Pancreas (tissue), 10 donors: ENCODE data around the gene CNBD2. TPM values are rescaled to one million over a fixed set of nuclear protein-coding genes. Genes with fewer than 3 reads are reported as not detected.
A peak's percentile ranks its signal among the peaks of the same experiment; 100 is the strongest.
"Not testable (repeated sequence)": the region's sequence is repeated elsewhere in the genome, so short reads cannot be mapped to it uniquely, and the experiment has no call there.

Source experiments
- ATAC-seq, 4 donors: fragments of 200-7000 bp; cut with Tn5 transposase; one replicate each; pipeline versions ENCODE4 v1.8.0 to v1.9.1; 2020; ENCODE audit warnings: mild to moderate bottlenecking in 4 of 4, moderate library complexity in 4 of 4
- DNase-seq, 6 donors: peaks; one replicate each; pipeline ENCODE4 v3.0.0-alpha.2; 2020
- FAIRE-seq: peaks from 2 replicates; lab custom pipeline; 2012; peaks lifted over from hg19 to GRCh38; lab: Jason Lieb, UNC
- H3K27ac ChIP-seq, 4 donors: fragments of 200-600 bp; sonication (generic); 1 replicate in 3 of 4; 2 replicates in 1 of 4; pipeline versions ENCODE4 v1.5.0 to v1.8.0; 2020
- H3K27me3 ChIP-seq, 4 donors: fragments of 200-600 bp; one replicate each; pipeline ENCODE4 v1.8.0; 2021
- H3K36me3 ChIP-seq, 3 donors: fragments of 200-600 bp; sonication (generic) in 1 of 3; one replicate each; pipeline versions ENCODE4 v1.5.0 to v1.8.0; 2020 to 2021
- H3K4me1 ChIP-seq, 3 donors: fragments of 200-600 bp; one replicate each; pipeline ENCODE4 v1.8.0; 2021
- H3K4me3 ChIP-seq, 4 donors: fragments of 200-600 bp; sonication (generic) in 2 of 4; one replicate each; pipeline versions ENCODE4 v1.5.0 to v1.8.0; 2020 to 2021
- H3K9me3 ChIP-seq, 4 donors: fragments of 200-600 bp; one replicate each; pipeline ENCODE4 v1.8.0; 2021
- WGBS, 2 donors: extraction: QIAGEN DNeasy Blood & Tissue Kit; methylation state at CpG; one replicate each; pipeline ENCODE4 v1.1.7; 2013; 5-methylcytosine and 5-hydroxymethylcytosine counted together
- intact Hi-C, 3 donors: fragments of 100-400 bp; cut with DNase I; formaldehyde crosslinking; loops; one replicate each; pipeline versions ENCODE4 v1.11.1 to v1.14.2; 2022
- polyA plus RNA-seq, 2 donors: library from polyadenylated mRNA; stranded (reverse); fragments of 200-250 nt; gene quantifications; one replicate each; pipeline ENCODE4 v1.2.3, GENCODE V29; 2013
- total RNA-seq, 6 donors: library from RNA; stranded (reverse); fragmentation: NEBNext Ultra II Directional in 4 of 6; extraction: Animal tissue kit (Norgen Biotek cat#: 25700) in 4 of 6; gene quantifications; one replicate each; pipeline versions ENCODE4 v1.2.1 to v1.2.4, GENCODE V29; 2021 to 2023
- TF ChIP-seq, protein P1 (sequence below), 4 donors: fragments of 200-600 bp; sonication (generic) in 3 of 4; IDR thresholded peaks; one replicate each; pipeline versions ENCODE4 v1.5.0 to v1.8.0; 2021; ENCODE audit warnings: antibody characterized with exemption in 4 of 4
- donor health status: healthy with polysubstance abuse.
- donor health status: DM: no; HTN: no; CAD: no; lungs with moderate emphysema.
- donor health status: DM: no; HTN: no; CAD: no.
- donor health status: control.
- donor health status: control.
- donor health status: Bipolar disorder and iron deficiency.
- donor health status: DM: yes; HTN: yes; CAD: no.
- donor health status: DM: no; HTN: no; CAD: no.
- donor health status: DM: no; HTN: no; CAD: no.
- donor health status: DM: yes; HTN: yes; CAD: no.

The CNBD2 gene
- total and polyA plus RNA-seq, 8 donors = 2.2 to 23.8 (median 3.2) TPM

DNA sequence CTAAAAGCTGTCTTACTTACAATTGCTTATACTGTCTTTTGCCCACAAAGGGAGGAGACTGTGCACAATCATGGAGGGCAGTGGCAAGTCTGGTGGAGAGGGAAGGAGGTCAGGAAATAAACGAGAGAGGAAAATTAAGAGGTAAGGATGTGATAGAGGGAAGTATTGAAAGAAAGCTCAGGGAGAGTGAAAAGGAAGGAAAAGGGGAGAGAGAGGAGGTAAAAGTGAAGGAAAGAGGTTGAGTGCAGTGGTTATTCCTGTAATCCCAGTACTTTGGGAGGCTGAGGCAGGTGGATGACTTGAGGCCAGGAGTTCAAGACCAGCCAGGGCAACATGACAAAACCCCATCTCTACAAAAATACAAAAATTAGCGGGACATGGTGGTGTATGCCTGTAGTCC lies 103.5 kb downstream of the CNBD2 start:
- intact Hi-C loops = no loop called here
- TF ChIP-seq, protein P1, sequence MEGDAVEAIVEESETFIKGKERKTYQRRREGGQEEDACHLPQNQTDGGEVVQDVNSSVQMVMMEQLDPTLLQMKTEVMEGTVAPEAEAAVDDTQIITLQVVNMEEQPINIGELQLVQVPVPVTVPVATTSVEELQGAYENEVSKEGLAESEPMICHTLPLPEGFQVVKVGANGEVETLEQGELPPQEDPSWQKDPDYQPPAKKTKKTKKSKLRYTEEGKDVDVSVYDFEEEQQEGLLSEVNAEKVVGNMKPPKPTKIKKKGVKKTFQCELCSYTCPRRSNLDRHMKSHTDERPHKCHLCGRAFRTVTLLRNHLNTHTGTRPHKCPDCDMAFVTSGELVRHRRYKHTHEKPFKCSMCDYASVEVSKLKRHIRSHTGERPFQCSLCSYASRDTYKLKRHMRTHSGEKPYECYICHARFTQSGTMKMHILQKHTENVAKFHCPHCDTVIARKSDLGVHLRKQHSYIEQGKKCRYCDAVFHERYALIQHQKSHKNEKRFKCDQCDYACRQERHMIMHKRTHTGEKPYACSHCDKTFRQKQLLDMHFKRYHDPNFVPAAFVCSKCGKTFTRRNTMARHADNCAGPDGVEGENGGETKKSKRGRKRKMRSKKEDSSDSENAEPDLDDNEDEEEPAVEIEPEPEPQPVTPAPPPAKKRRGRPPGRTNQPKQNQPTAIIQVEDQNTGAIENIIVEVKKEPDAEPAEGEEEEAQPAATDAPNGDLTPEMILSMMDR (IDR thresholded peaks at IDR 0.05) = no peak
- ATAC-seq (no peak), DNase-seq (no peak), FAIRE-seq (no peak)
- Histone ChIP-seq H3K4me1 (peaks cover 0 to under 1% (median 0%) of the 10 kb centered on the region in 3 donors), H3K36me3 (no peaks in the 10 kb centered on the region), H3K27me3 (no peaks in the 10 kb centered on the region), H3K4me3 (no peak overlapping the region), H3K9me3 (no peaks in the 10 kb centered on the region), H3K27ac (no peak overlapping the region)
- 81 to 82% methylated on average over 2 of the region's 2 CpGs for WGBS, 2 donors

DNA sequence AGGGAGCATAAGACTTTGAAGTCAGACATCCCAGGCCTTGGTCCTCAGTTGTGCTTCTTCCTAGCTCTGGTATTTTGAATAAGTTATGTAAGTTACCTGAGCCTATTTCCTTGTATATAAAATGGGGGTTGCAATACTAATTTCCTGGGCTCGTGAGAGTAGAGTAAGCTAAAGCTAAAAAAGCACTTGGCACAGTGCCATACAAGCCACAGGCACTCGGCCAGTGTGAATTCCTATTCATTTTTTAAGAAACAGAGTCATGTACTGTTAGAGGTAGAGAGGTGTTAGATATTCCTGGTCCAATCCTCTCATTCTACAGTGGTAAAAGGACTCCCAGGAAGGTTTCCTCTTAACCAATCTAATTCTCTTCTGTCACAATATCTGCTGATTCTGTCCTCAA lies 106.6 kb downstream of the CNBD2 start:
- TF ChIP-seq, protein P1 (IDR thresholded peaks at IDR 0.05) = no peak
- DNase-seq = no peak
- Histone ChIP-seq H3K27ac (no peak overlapping the region), H3K9me3 (no peaks in the 10 kb centered on the region), H3K4me3 (no peak overlapping the region), H3K27me3 (no peaks in the 10 kb centered on the region), H3K36me3 (no peaks in the 10 kb centered on the region), H3K4me1 (no peaks in the 10 kb centered on the region)
- WGBS, 2 donors = 31 to 36% methylated on average over 2 of the region's 2 CpGs
- no peak for FAIRE-seq
- intact Hi-C loops = no loop called here
- ATAC-seq = peak in 1 of 4 donors; percentile 26

DNA sequence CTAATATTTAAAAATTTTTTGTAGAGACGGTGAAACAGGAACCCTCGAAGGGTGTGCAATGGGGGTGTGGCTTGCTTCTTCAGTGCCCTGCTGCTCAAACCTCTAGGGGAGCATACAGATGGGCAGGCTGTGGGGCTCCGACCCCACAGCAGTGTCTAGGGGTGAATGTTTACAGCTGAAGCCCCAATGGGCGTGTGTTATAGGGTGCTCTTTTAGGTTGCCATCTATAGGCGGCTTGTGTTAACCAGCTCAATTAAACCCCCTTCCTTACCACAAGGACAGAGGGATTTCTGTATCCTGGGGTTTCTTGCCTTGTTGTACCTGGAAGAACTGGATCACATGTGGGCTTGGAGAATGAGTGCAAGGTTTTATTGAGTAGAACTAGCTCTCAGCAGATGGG lies 109.4 kb downstream of the CNBD2 start:
- WGBS, 2 donors = 75 to 81% methylated on average over 5 of the region's 5 CpGs
- H3K36me3 ChIP-seq, ATAC-seq, H3K4me1 ChIP-seq, H3K4me3 ChIP-seq, H3K9me3 ChIP-seq, DNase-seq, FAIRE-seq, H3K27ac ChIP-seq, intact Hi-C loops, H3K27me3 ChIP-seq: not testable (repeated sequence)

DNA sequence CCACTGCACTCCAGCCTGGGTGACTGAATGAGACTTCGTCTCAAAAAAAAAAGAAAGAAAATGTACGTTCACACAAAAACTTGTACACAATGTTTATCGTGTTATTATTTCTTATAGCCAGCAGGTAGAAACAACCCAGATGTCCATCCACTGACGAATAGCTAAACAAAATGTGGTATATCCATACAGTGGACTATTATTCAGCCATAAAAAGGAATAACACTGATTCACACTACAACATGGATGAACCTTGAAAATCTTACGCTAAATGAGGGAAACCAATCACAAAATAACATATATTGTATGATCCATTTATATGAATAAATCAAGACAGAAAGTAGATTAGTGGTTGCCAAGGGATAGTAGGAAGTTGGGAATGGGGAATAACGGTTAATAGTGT lies 111.1 kb downstream of the CNBD2 start:
- ATAC-seq (no peak), DNase-seq (no peak), FAIRE-seq (no peak)
- Histone ChIP-seq H3K4me3 (no peak overlapping the region), H3K36me3 (no peaks in the 10 kb centered on the region), H3K27me3 (no peaks in the 10 kb centered on the region), H3K9me3 (no peaks in the 10 kb centered on the region), H3K4me1 (no peaks in the 10 kb centered on the region), H3K27ac (no peak overlapping the region)
- intact Hi-C loops = no loop called here
- 93 to 96% methylated on average over 6 of the region's 6 CpGs for WGBS, 2 donors
- TF ChIP-seq, protein P1 (IDR thresholded peaks at IDR 0.05) = no peak

DNA sequence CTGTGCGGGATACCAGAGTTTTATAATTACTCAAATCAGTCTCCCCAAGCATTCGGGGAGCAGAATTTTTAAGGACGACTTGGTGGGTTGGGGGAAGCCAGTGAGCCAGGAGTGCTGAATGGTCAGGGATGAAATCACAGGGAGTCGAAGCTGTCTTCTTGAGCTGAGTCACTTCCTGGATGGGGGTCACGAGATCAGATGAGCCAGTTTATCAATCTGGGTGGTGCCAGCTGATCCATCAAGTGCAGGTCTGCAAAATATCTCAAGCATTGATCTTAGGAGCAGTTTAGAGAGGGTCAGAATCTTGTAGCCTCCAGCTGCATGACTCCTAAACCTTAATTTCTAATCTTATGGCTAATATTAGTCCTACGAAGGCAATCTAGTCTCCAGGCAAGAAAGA lies 111.6 kb downstream of the CNBD2 start:
- intact Hi-C loops, H3K27me3 ChIP-seq, H3K36me3 ChIP-seq, ATAC-seq, H3K27ac ChIP-seq, H3K4me1 ChIP-seq, FAIRE-seq, H3K4me3 ChIP-seq, H3K9me3 ChIP-seq, DNase-seq: not testable (repeated sequence)
- 81 to 85% methylated on average over 6 of the region's 6 CpGs for WGBS, 2 donors

Other genes starting within 250 kb of the CNBD2 start
- 100 to 1,000 TPM in 4 of 6 donors, 10 to 100 TPM in 2; 98.7 to 200 (median 127) TPM for gene RBM39, start 226.3 kb upstream of the CNBD2 start, total RNA-seq
- 100 to 1,000 TPM; 255 to 426 TPM for gene RBM39, start 226.3 kb upstream of the CNBD2 start, polyA plus RNA-seq
- 10 to 100 TPM; 11.1 to 20.3 (median 12.1) TPM for gene PHF20, start 196.6 kb upstream of the CNBD2 start, total RNA-seq
- 10 to 100 TPM in 1 of 2 donors, 1 to 10 TPM in 1; 9.4 to 11.9 TPM for gene PHF20, start 196.6 kb upstream of the CNBD2 start, polyA plus RNA-seq
- gene SCAND1, start 14.1 kb upstream of the CNBD2 start, total RNA-seq = 10 to 100 TPM; 24.2 to 43.6 (median 36.5) TPM
- gene SCAND1, start 14.1 kb upstream of the CNBD2 start, polyA plus RNA-seq = 100 to 1,000 TPM; 103 to 224 TPM
- gene EPB41L1, start 186.2 kb downstream of the CNBD2 start, total RNA-seq = 10 to 100 TPM; 23.4 to 40.5 (median 30.8) TPM
- 10 to 100 TPM; 17.6 to 31.4 TPM for gene EPB41L1, start 186.2 kb downstream of the CNBD2 start, polyA plus RNA-seq